ENCODE results near the gene CCNG2.

The CCNG2 gene

DNA sequence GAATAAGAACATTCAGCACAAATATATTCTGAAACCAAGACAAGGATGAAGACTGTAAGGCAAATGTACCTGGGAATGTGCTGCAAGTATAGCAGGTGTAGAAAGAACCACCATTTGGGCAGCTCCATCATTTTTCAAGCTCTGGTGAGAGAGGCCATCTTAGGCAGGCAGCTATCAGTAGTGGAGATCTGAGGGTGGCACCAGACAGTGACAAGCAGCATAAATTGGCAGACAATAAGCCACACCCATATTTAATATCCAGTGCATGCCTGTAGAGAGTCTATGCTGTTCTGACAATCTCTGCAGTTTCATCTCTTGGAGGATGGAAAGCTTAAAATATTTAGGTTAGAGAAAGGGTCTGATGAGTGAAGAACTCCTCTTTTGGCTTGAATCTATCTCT lies 22.5 kb downstream of the CCNG2 start:
- Histone ChIP-seq H3K27me3 (ENCODE audit: low read length) (no peaks in the 10 kb centered on the region), H3K9ac (ENCODE audit: low read length) (no peak overlapping the region), H3K9me3 (ENCODE audit: insufficient read depth, low read length) (no peaks in the 10 kb centered on the region), H3K4me3 (ENCODE audit: insufficient read depth, low read length, poor library complexity, severe bottlenecking) (no peak overlapping the region), H4K20me1 (ENCODE audit: low read depth, low read length) (no peaks in the 10 kb centered on the region), H3K27ac (ENCODE audit: low read depth, low read length) (no peak overlapping the region), H3K36me3 (ENCODE audit: low read length) (no peaks in the 10 kb centered on the region), H3K4me2 (ENCODE audit: low read depth, low read length, poor library complexity, severe bottlenecking) (no peak overlapping the region), H3F3A (ENCODE audit: insufficient read depth) (no peaks in the 10 kb centered on the region), H3K79me2 (ENCODE audit: insufficient read depth, low read length) (no peaks in the 10 kb centered on the region), H2AFZ (ENCODE audit: low read depth, low read length, severe bottlenecking) (no peak overlapping the region), H3K9me2 (replicated peaks; ENCODE audit: insufficient read depth, low read length) (no peaks in the 10 kb centered on the region)
- TF ChIP-seq, protein P1, sequence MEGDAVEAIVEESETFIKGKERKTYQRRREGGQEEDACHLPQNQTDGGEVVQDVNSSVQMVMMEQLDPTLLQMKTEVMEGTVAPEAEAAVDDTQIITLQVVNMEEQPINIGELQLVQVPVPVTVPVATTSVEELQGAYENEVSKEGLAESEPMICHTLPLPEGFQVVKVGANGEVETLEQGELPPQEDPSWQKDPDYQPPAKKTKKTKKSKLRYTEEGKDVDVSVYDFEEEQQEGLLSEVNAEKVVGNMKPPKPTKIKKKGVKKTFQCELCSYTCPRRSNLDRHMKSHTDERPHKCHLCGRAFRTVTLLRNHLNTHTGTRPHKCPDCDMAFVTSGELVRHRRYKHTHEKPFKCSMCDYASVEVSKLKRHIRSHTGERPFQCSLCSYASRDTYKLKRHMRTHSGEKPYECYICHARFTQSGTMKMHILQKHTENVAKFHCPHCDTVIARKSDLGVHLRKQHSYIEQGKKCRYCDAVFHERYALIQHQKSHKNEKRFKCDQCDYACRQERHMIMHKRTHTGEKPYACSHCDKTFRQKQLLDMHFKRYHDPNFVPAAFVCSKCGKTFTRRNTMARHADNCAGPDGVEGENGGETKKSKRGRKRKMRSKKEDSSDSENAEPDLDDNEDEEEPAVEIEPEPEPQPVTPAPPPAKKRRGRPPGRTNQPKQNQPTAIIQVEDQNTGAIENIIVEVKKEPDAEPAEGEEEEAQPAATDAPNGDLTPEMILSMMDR (IDR thresholded peaks at IDR 0.05; ENCODE audit: insufficient read depth, low read length, poor library complexity, severe bottlenecking): no peak
- TF ChIP-seq EZH2phosphoT487 (conservative IDR thresholded peaks at IDR 0.05; ENCODE audit: low read length): no peak

DNA sequence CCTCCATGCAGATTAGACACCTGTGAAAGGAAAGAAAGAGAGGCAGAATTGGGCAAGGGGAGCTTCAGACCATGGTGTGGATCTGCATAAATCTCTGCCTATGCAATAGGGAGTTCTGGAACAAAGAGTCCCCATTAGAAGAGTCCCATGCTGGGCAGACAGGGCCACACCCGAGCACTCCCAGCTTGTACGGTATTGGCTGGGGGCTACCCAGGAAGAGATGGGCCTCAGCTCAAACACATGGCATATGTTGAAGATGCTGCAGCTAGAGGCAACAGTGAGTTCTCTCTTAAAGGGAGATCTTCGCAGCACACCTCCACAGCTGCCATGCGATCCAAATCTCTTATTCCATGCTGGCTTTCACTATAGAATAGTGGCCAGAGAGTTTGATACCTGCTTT lies 24.7 kb downstream of the CCNG2 start:
- Histone ChIP-seq H3K79me2 (ENCODE audit: insufficient read depth, low read length) (no peaks in the 10 kb centered on the region), H3K27me3 (ENCODE audit: low read length) (no peaks in the 10 kb centered on the region), H3K4me3 (ENCODE audit: insufficient read depth, low read length, poor library complexity, severe bottlenecking) (no peak overlapping the region), H3K9ac (ENCODE audit: low read length) (no peak overlapping the region), H3K36me3 (ENCODE audit: low read length) (no peaks in the 10 kb centered on the region), H3F3A (ENCODE audit: insufficient read depth) (no peaks in the 10 kb centered on the region), H4K20me1 (ENCODE audit: low read depth, low read length) (no peaks in the 10 kb centered on the region), H3K27ac (ENCODE audit: low read depth, low read length) (no peak overlapping the region), H3K9me3 (ENCODE audit: insufficient read depth, low read length) (no peaks in the 10 kb centered on the region), H2AFZ (ENCODE audit: low read depth, low read length, severe bottlenecking) (no peak overlapping the region), H3K9me2 (replicated peaks; ENCODE audit: insufficient read depth, low read length) (no peaks in the 10 kb centered on the region), H3K4me2 (ENCODE audit: low read depth, low read length, poor library complexity, severe bottlenecking) (no peak overlapping the region)
- TF ChIP-seq, protein P1 (IDR thresholded peaks at IDR 0.05; ENCODE audit: insufficient read depth, low read length, poor library complexity, severe bottlenecking): no peak
- TF ChIP-seq EZH2phosphoT487 (conservative IDR thresholded peaks at IDR 0.05; ENCODE audit: low read length): no peak

DNA sequence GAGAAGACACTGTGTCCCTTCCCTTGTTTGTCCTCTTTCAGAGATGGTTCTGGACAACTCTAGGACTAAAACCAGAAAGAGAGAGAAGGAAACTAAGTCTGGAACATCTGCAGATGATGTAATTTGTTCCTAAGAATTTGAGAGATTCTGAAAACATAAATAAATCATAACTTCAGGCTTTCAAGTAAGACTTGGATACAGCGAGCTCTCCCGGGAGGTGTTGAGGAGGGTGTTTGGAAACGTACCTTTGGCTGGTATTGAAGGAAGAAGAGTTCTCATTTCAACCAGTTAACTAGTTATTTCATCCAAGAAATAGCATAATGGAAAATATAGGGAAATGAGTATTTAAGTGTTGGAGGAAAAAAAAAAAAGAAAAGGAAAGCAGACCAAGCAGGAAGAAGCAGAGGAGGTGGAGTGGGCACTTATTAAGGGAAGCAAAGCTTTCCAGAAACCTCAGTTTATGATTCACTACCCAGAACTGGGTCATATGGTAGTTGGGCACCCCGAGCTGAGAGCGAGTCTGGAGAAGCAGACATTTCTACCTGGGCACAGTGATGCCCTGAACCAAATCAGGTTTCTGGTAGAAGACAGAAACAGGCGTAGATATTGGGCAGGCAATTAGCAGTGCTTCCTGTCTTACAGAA lies 26.9 kb downstream of the CCNG2 start:
- H3K9me2 ChIP-seq (replicated peaks; ENCODE audit: insufficient read depth, low read length): no peaks in the 10 kb centered on the region
- no peaks in the 10 kb centered on the region for H3K36me3 ChIP-seq (ENCODE audit: low read length)
- no peaks in the 10 kb centered on the region for H3K9me3 ChIP-seq (ENCODE audit: insufficient read depth, low read length)
- H3K4me2 ChIP-seq (ENCODE audit: low read depth, low read length, poor library complexity, severe bottlenecking): no peak overlapping the region
- H2AFZ ChIP-seq (ENCODE audit: low read depth, low read length, severe bottlenecking): no peak overlapping the region
- H3K4me3 ChIP-seq (ENCODE audit: insufficient read depth, low read length, poor library complexity, severe bottlenecking): no peak overlapping the region
- H3F3A ChIP-seq (ENCODE audit: insufficient read depth): no peaks in the 10 kb centered on the region
- no peak overlapping the region for H3K27ac ChIP-seq (ENCODE audit: low read depth, low read length)
- H3K27me3 ChIP-seq (ENCODE audit: low read length): no peaks in the 10 kb centered on the region
- H3K9ac ChIP-seq (ENCODE audit: low read length): no peak overlapping the region
- TF ChIP-seq, protein P1 (IDR thresholded peaks at IDR 0.05; ENCODE audit: insufficient read depth, low read length, poor library complexity, severe bottlenecking): no peak
- TF ChIP-seq EZH2phosphoT487 (conservative IDR thresholded peaks at IDR 0.05; ENCODE audit: low read length): no peak
- H3K79me2 ChIP-seq (ENCODE audit: insufficient read depth, low read length): no peaks in the 10 kb centered on the region
- no peaks in the 10 kb centered on the region for H4K20me1 ChIP-seq (ENCODE audit: low read depth, low read length)
